H1 (cell line): ENCODE results near the gene FRAT2. TPM values are rescaled to one million over a fixed set of nuclear protein-coding genes. Genes with fewer than 3 reads are reported as not detected.

Experiments used
- CTCF ChIA-PET: fragments of 300-600 bp; sonication (Branson Sonifier 250); formaldehyde crosslinking; loops from one replicate; lab custom pipeline; 2021; ENCODE audit not compliant: partially characterized antibody; lab: Charles Lee
- POLR2A ChIA-PET: fragments of 300-600 bp; sonication (Branson Sonifier 250); formaldehyde crosslinking; loops from one replicate; lab custom pipeline; 2021; ENCODE audit warnings: inconsistent platforms; ENCODE audit not compliant: partially characterized antibody; lab: Charles Lee
- DNase-seq, 2 experiments: peaks; one replicate each; pipeline versions ENCODE4 v3.0.0 to v3.0.0-alpha.2; 2010 to 2022; ENCODE audit warnings: low spot score in 2 of 2, low read depth in 1 of 2, mixed read lengths in 1 of 2
- FAIRE-seq: peaks from 2 replicates; lab custom pipeline; 2011; peaks lifted over from hg19 to GRCh38; lab: Jason Lieb, UNC
- H2AFZ ChIP-seq: 2 replicates; pipeline ENCODE4 v1.8.1; 2012; ENCODE audit warnings: low read length, inconsistent platforms
- H2AK5ac ChIP-seq: 2 replicates; pipeline ENCODE4 v1.6.1; 2013; ENCODE audit warnings: low read depth, low read length
- H2BK120ac ChIP-seq: replicated peaks from 2 replicates; pipeline ENCODE3; 2013; ENCODE audit warnings: low read depth, low read length, inconsistent platforms
- H2BK12ac ChIP-seq: 2 replicates; pipeline ENCODE4 v1.6.1; 2013; ENCODE audit warnings: low read depth, low read length
- H2BK15ac ChIP-seq: 2 replicates; pipeline ENCODE4 v1.6.1; 2013; ENCODE audit warnings: low read length
- H2BK20ac ChIP-seq: 2 replicates; pipeline ENCODE4 v1.6.1; 2013; ENCODE audit warnings: low read length
- H2BK5ac ChIP-seq: 2 replicates; pipeline ENCODE4 v1.6.1; 2013; ENCODE audit warnings: low read depth, low read length
- H3K14ac ChIP-seq: 2 replicates; pipeline ENCODE4 v1.6.1; 2013; ENCODE audit warnings: inconsistent platforms; ENCODE audit not compliant: insufficient read length
- H3K18ac ChIP-seq: 2 replicates; pipeline ENCODE4 v1.6.1; 2013; ENCODE audit warnings: low read length; ENCODE audit errors: extremely low read depth
- H3K23ac ChIP-seq: 2 replicates; pipeline ENCODE4 v1.6.1; 2013; ENCODE audit warnings: inconsistent platforms; ENCODE audit not compliant: insufficient read length
- H3K23me2 ChIP-seq: 2 replicates; pipeline ENCODE4 v1.6.1; 2013; ENCODE audit warnings: low read depth, low read length
- H3K27ac ChIP-seq: 2 replicates; pipeline ENCODE4 v1.6.1; 2011; ENCODE audit warnings: low read depth, low read length, inconsistent platforms
- H3K27me3 ChIP-seq, 4 experiments: replicated peaks in 1 of 4; 1 replicate in 1 of 4; 2 replicates in 3 of 4; pipeline versions ENCODE4 v1.6.1 to v1.8.1; 2011 to 2013; ENCODE audit warnings: low read length in 3 of 4, mild to moderate bottlenecking in 3 of 4, inconsistent platforms in 2 of 4, mixed read lengths in 2 of 4, moderate library complexity in 1 of 4; ENCODE audit not compliant: control insufficient read depth in 3 of 4, insufficient read depth in 3 of 4; ENCODE audit errors: extremely low read depth in 1 of 4
- H3K36me3 ChIP-seq, 4 experiments: 2 replicates each; pipeline versions ENCODE4 v1.6.1 to v1.8.1; 2011 to 2013; ENCODE audit warnings: mild to moderate bottlenecking in 4 of 4, low read length in 3 of 4, moderate library complexity in 2 of 4, control low read depth in 1 of 4, inconsistent platforms in 1 of 4; ENCODE audit not compliant: insufficient read depth in 4 of 4, control insufficient read depth in 2 of 4
- H3K4ac ChIP-seq: replicated peaks from 2 replicates; pipeline ENCODE3; 2013; ENCODE audit warnings: low read length, low read depth, mixed read lengths, inconsistent platforms; ENCODE audit not compliant: insufficient read length
- H3K4me1 ChIP-seq, 4 experiments: replicated peaks in 1 of 4; 1 replicate in 1 of 4; 2 replicates in 3 of 4; pipeline versions ENCODE4 v1.6.1 to v1.8.1; 2011 to 2013; ENCODE audit warnings: low read length in 3 of 4, inconsistent platforms in 2 of 4, mixed read lengths in 1 of 4; ENCODE audit not compliant: insufficient read depth in 4 of 4, control insufficient read depth in 3 of 4
- H3K4me2 ChIP-seq, 2 experiments: 2 replicates each; pipeline versions ENCODE4 v1.6.1 to v1.8.1; 2011 to 2013; ENCODE audit warnings: low read depth in 2 of 2, low read length in 2 of 2, control low read depth in 1 of 2, inconsistent platforms in 1 of 2, mild to moderate bottlenecking in 1 of 2; ENCODE audit not compliant: insufficient read depth in 1 of 2
- H3K4me3 ChIP-seq, 4 experiments: fragments of 200-600, 300-600 bp in 1 of 4; sonication (generic), shearing (Covaris generic), sonication (Bioruptor Twin) in 1 of 4; 2 replicates each; pipeline versions ENCODE4 v1.5.1 to v1.8.1; 2011 to 2016; ENCODE audit warnings: low read length in 4 of 4, low read depth in 3 of 4, control low read depth in 2 of 4, inconsistent platforms in 2 of 4, mild to moderate bottlenecking in 2 of 4, mixed read lengths in 1 of 4, moderate library complexity in 1 of 4; ENCODE audit not compliant: insufficient read depth in 2 of 4; ENCODE audit errors: extremely low read depth in 1 of 4
- H3K56ac ChIP-seq: replicated peaks from 2 replicates; pipeline ENCODE3; 2013; ENCODE audit warnings: low read depth, mild to moderate bottlenecking, mixed read lengths, low read length, inconsistent platforms; ENCODE audit not compliant: insufficient read length
- H3K79me1 ChIP-seq: 2 replicates; pipeline ENCODE4 v1.6.1; 2013; ENCODE audit warnings: low read depth, low read length, control low read depth
- H3K79me2 ChIP-seq, 2 experiments: 2 replicates each; pipeline versions ENCODE4 v1.6.1 to v1.8.1; 2012 to 2013; ENCODE audit warnings: low read length in 2 of 2, mild to moderate bottlenecking in 2 of 2, inconsistent platforms in 1 of 2; ENCODE audit not compliant: insufficient read depth in 2 of 2, control insufficient read depth in 1 of 2
- H3K9ac ChIP-seq, 4 experiments: replicated peaks in 1 of 4; 1 replicate in 1 of 4; 2 replicates in 3 of 4; pipeline versions ENCODE4 v1.6.1 to v1.8.1; 2011 to 2013; ENCODE audit warnings: low read depth in 3 of 4, low read length in 3 of 4, control low read depth in 2 of 4, mild to moderate bottlenecking in 2 of 4, moderate library complexity in 2 of 4, inconsistent platforms in 1 of 4; ENCODE audit errors: extremely low read depth in 1 of 4
- H3K9me3 ChIP-seq, 2 experiments: 2 replicates each; pipeline versions ENCODE4 v1.6.1 to v1.8.1; 2012 to 2013; ENCODE audit warnings: mild to moderate bottlenecking in 2 of 2, moderate library complexity in 2 of 2, control low read depth in 1 of 2, inconsistent platforms in 1 of 2, low read depth in 1 of 2, low read length in 1 of 2, mixed read lengths in 1 of 2; ENCODE audit not compliant: insufficient read depth in 2 of 2
- H4K20me1 ChIP-seq, 2 experiments: replicated peaks in 1 of 2; 2 replicates each; pipeline versions ENCODE3 to v1.8.1; 2011 to 2013; ENCODE audit warnings: inconsistent platforms in 2 of 2, low read length in 2 of 2, mild to moderate bottlenecking in 1 of 2; ENCODE audit not compliant: insufficient read depth in 2 of 2, control insufficient read depth in 1 of 2
- H4K5ac ChIP-seq: 2 replicates; pipeline ENCODE4 v1.6.1; 2013; ENCODE audit warnings: low read length, low read depth, mixed read lengths, inconsistent platforms; ENCODE audit not compliant: insufficient read length
- H4K8ac ChIP-seq: 2 replicates; pipeline ENCODE4 v1.8.0; 2013; ENCODE audit warnings: mild to moderate bottlenecking, moderate library complexity, low read length, inconsistent platforms; ENCODE audit not compliant: insufficient read depth; ENCODE audit errors: extremely low read depth
- H4K91ac ChIP-seq: replicated peaks from 2 replicates; pipeline ENCODE3; 2013; ENCODE audit warnings: low read length, mixed read lengths, inconsistent platforms; ENCODE audit not compliant: insufficient read length
- ATF2 ChIP-seq: IDR thresholded peaks from 2 replicates; pipeline ENCODE4 v1.6.1; 2012; ENCODE audit warnings: low read length, inconsistent platforms
- CREB1 ChIP-seq: IDR thresholded peaks from 2 replicates; pipeline ENCODE4 v1.6.1; 2012; ENCODE audit warnings: inconsistent platforms
- KDM4A ChIP-seq: IDR thresholded peaks from one replicate; pipeline ENCODE4 v1.7.1; 2012; ENCODE audit warnings: low read depth, mild to moderate bottlenecking, moderate library complexity, low read length, inconsistent platforms; ENCODE audit not compliant: severe bottlenecking
- SIRT6 ChIP-seq: IDR thresholded peaks from one replicate; pipeline ENCODE4 v1.7.1; 2012; ENCODE audit warnings: low read length, inconsistent platforms
- SIX5 ChIP-seq: IDR thresholded peaks from 2 replicates; pipeline ENCODE4 v1.6.1; 2011; ENCODE audit warnings: mild to moderate bottlenecking, low read depth, low read length
- SP2 ChIP-seq: IDR thresholded peaks from 2 replicates; pipeline ENCODE4 v1.6.1; 2012; ENCODE audit warnings: mild to moderate bottlenecking, low read length, inconsistent platforms
- SP4 ChIP-seq: IDR thresholded peaks from 2 replicates; pipeline ENCODE4 v1.6.1; 2012; ENCODE audit warnings: low read length, inconsistent platforms
- TAF7 ChIP-seq: optimal IDR thresholded peaks from 2 replicates; pipeline ENCODE3; 2011; ENCODE audit warnings: low read depth, mild to moderate bottlenecking, inconsistent platforms, low read length, moderate library complexity, borderline replicate concordance
- WGBS, 2 experiments: shearing (Covaris generic) in 1 of 2; methylation state at CpG; one replicate each; pipeline versions ENCODE4 v1.1.6 to v1.1.7; 2013 to 2015; ENCODE audit warnings: low lambda C conversion rate in 2 of 2, mixed read lengths in 2 of 2, inconsistent platforms in 1 of 2, low coverage in 1 of 2, missing lambda C conversion rate in 1 of 2; ENCODE audit not compliant: insufficient replicate concordance in 2 of 2, insufficient coverage in 1 of 2, insufficient read length in 1 of 2; ENCODE audit errors: extremely low coverage in 1 of 2, missing lambda C conversion rate in 1 of 2; 5-methylcytosine and 5-hydroxymethylcytosine counted together
- polyA plus RNA-seq, 7 experiments: library from polyadenylated mRNA; depleted of rRNA in 3 of 7; stranded (reverse) in 5 of 7; unstranded in 2 of 7; fragments of >200 nt in 5 of 7; fragments of 200-250 nt in 2 of 7; gene quantifications; 1 replicate in 5 of 7; 2 replicates in 1 of 7; 4 replicates in 1 of 7; pipeline versions ENCODE4 v1.2.1 to v1.2.3, GENCODE V29; 2011 to 2013; ENCODE audit warnings: missing spikeins in 2 of 7, mixed read lengths in 2 of 7
- total RNA-seq: library from RNA; stranded (reverse); fragmentation: NEBNext Ultra II Directional; extraction: Animal tissue kit (Norgen Biotek cat#: 25700); gene quantifications from 2 replicates; pipeline ENCODE4 v1.2.1, GENCODE V29; 2021

The FRAT2 gene
- total and polyA plus RNA-seq, 2 of the 8 experiments (the other 6 are each of a cell fraction or from before 2014, with no cell fraction given) = 47.4 to 83.0 TPM

- ChIA-PET POLR2A (interaction anchor here (1.0 to 1.5 kb wide), 4 partner anchors 11 to 22 kb away, joined by 3 to 6 read pairs (median 4); no protein-coding TSS in a partner anchor), CTCF (interaction anchor here (0.6 to 2.0 kb wide), 8 partner anchors 11 to 189 kb away, joined by 3 to 8 read pairs (median 4); partner anchors contain the start of gene RRP12)
- Histone ChIP-seq H2BK5ac (no peak overlapping the region), H3K36me3 (peaks cover 29 to 56% (median 47%) of the 10 kb centered on the region in 4 experiments; a peak in 7 of 8 replicates), H3K79me2 (no peaks in the 10 kb centered on the region), H2BK12ac (no peak overlapping the region), H3K79me1 (no peaks in the 10 kb centered on the region; the same call in 1 of the 2 replicates), H3K23ac (no peak overlapping the region), H2AFZ (no peak overlapping the region), H2BK20ac (no peak overlapping the region), H2BK120ac (no peak overlapping the region), H3K4me1 (no peaks in the 10 kb centered on the region; a peak in 1 of 7 replicates), H3K23me2 (no peaks in the 10 kb centered on the region), H3K9me3 (no peaks in the 10 kb centered on the region), H4K20me1 (peaks cover 0 to 14% of the 10 kb centered on the region in 2 experiments), H4K8ac (no peak overlapping the region), H4K91ac (no peak overlapping the region), H2AK5ac (no peak overlapping the region), H3K4ac (no peak overlapping the region), H3K27me3 (no peaks in the 10 kb centered on the region), H3K56ac (no peak overlapping the region), H3K27ac (no peak overlapping the region), H3K14ac (no peak overlapping the region), H2BK15ac (no peak overlapping the region), H4K5ac (no peak overlapping the region), H3K4me3 (no peak overlapping the region), H3K9ac (no peak overlapping the region), H3K18ac (no peak overlapping the region), H3K4me2 (no peak overlapping the region)
- no peak for FAIRE-seq
- WGBS, 2 experiments = 92% methylated on average over 7 of the region's 7 CpGs; no CpG with 5 or more reads in 1 of the 2 experiments
- DNase-seq = no peak
- TF ChIP-seq KDM4A (no peak), CREB1 (no peak), SIRT6 (no peak), ATF2 (no peak), TAF7 (no peak), SP4 (no peak), SP2 (no peak), SIX5 (no peak)
Measured at GRCh38 chr10:97371696-97372095, 37.2 kb upstream of the FRAT2 start.
